HepG2 (cell line): Measurements from ENCODE around the gene SLC25A25. TPM values are rescaled to one million over a fixed set of nuclear protein-coding genes. Genes with fewer than 3 reads are reported as not detected.

Experiments used
- ATF2 ChIP-seq: sonication (generic); formaldehyde crosslinking; IDR thresholded peaks from 2 replicates; pipeline ENCODE4 v1.4.0; 2020; ENCODE audit warnings: missing genetic modification reagents
- CCDC6 ChIP-seq: sonication (generic); formaldehyde crosslinking; IDR thresholded peaks from 2 replicates; pipeline ENCODE4 v1.8.1; 2022; ENCODE audit warnings: mild to moderate bottlenecking, missing genetic modification reagents, moderate library complexity
- DZIP1 ChIP-seq: sonication (generic); formaldehyde crosslinking; IDR thresholded peaks from 2 replicates; pipeline ENCODE4 v1.5.0; 2020; ENCODE audit warnings: mild to moderate bottlenecking, missing genetic modification reagents
- ELF3 ChIP-seq: IDR thresholded peaks from 2 replicates; pipeline ENCODE4 v1.6.1; 2016; ENCODE audit warnings: missing genetic modification reagents, missing compliant biosample characterization
- ELK4 ChIP-seq: sonication (generic); formaldehyde crosslinking; IDR thresholded peaks from 2 replicates; pipeline ENCODE4 v1.9.0; 2021; ENCODE audit warnings: missing genetic modification reagents, borderline replicate concordance
- ETV5 ChIP-seq: IDR thresholded peaks from 2 replicates; pipeline ENCODE4 v1.6.1; 2018; ENCODE audit warnings: missing biosample characterization, missing genetic modification reagents, inconsistent platforms, borderline replicate concordance
- FOXJ3 ChIP-seq: sonication (generic); formaldehyde crosslinking; IDR thresholded peaks from 2 replicates; pipeline ENCODE4 v1.4.0; 2020; ENCODE audit warnings: missing genetic modification reagents, mild to moderate bottlenecking, borderline replicate concordance
- GLI4 ChIP-seq: sonication (generic); formaldehyde crosslinking; IDR thresholded peaks from 2 replicates; pipeline ENCODE4 v1.5.1; 2020; ENCODE audit warnings: missing genetic modification reagents, mild to moderate bottlenecking, moderate library complexity, borderline replicate concordance
- HMG20A ChIP-seq: IDR thresholded peaks from 2 replicates; pipeline ENCODE4 v1.6.1; 2016; ENCODE audit warnings: borderline replicate concordance
- IKZF1 ChIP-seq: fragments of 450-650 bp; IDR thresholded peaks from 2 replicates; pipeline ENCODE4 v1.7.1; 2016
- KLF9 ChIP-seq: IDR thresholded peaks from 2 replicates; pipeline ENCODE4 v1.6.1; 2016; ENCODE audit warnings: low read depth
- MATR3 ChIP-seq: sonication (generic); formaldehyde crosslinking; IDR thresholded peaks from 2 replicates; pipeline ENCODE4 v1.4.0; 2020; ENCODE audit warnings: missing genetic modification reagents
- MTF1 ChIP-seq: sonication (generic); formaldehyde crosslinking; IDR thresholded peaks from 2 replicates; pipeline ENCODE4 v1.5.0; 2020; ENCODE audit warnings: missing genetic modification reagents
- NFATC3 ChIP-seq: sonication (generic); formaldehyde crosslinking; IDR thresholded peaks from 2 replicates; pipeline ENCODE4 v1.5.1; 2020; ENCODE audit warnings: mild to moderate bottlenecking, missing genetic modification reagents
- YEATS2 ChIP-seq: sonication (generic); formaldehyde crosslinking; IDR thresholded peaks from 2 replicates; pipeline ENCODE4 v1.4.0; 2020; ENCODE audit warnings: missing genetic modification reagents, borderline replicate concordance
- ZBTB43 ChIP-seq: sonication (generic); formaldehyde crosslinking; conservative IDR thresholded peaks from 2 replicates; pipeline ENCODE4 v1.4.0; 2020; ENCODE audit warnings: missing genetic modification reagents
- ZFP90 ChIP-seq: sonication (generic); formaldehyde crosslinking; IDR thresholded peaks from 2 replicates; pipeline ENCODE4 v1.8.0; 2022; ENCODE audit warnings: missing genetic modification reagents, mild to moderate bottlenecking, inconsistent platforms, borderline replicate concordance
- ZMYM4 ChIP-seq: sonication (generic); formaldehyde crosslinking; IDR thresholded peaks from 2 replicates; pipeline ENCODE4 v1.8.1; 2023; ENCODE audit warnings: mild to moderate bottlenecking, missing genetic modification reagents
- ZNF563 ChIP-seq: sonication (generic); formaldehyde crosslinking; IDR thresholded peaks from 2 replicates; pipeline ENCODE4 v1.8.0; 2022; ENCODE audit warnings: mild to moderate bottlenecking, moderate library complexity, missing genetic modification reagents
- ZNF737 ChIP-seq: sonication (generic); formaldehyde crosslinking; IDR thresholded peaks from 2 replicates; pipeline ENCODE4 v1.5.0; 2020; ENCODE audit warnings: missing genetic modification reagents, mild to moderate bottlenecking, borderline replicate concordance
- ZNF777 ChIP-seq: sonication (generic); formaldehyde crosslinking; IDR thresholded peaks from 2 replicates; pipeline ENCODE4 v1.4.0; 2020; ENCODE audit warnings: missing genetic modification reagents
- ZNF800 ChIP-seq: sonication (generic); formaldehyde crosslinking; IDR thresholded peaks from 2 replicates; pipeline ENCODE4 v1.4.0; 2020; ENCODE audit warnings: missing genetic modification reagents
- polyA plus RNA-seq, 8 experiments: library from polyadenylated mRNA; depleted of rRNA in 3 of 8; stranded (reverse) in 7 of 8; unstranded in 1 of 8; fragments of >200 nt; fragmentation: Illumina TruSeq in 4 of 8; extraction: Trizol in 4 of 8; gene quantifications; 2 replicates each; pipeline versions ENCODE4 v1.2.1 to v1.2.3, GENCODE V29; 2011 to 2016; ENCODE audit warnings: low read depth in 4 of 8, missing spikeins in 1 of 8, mixed read lengths in 1 of 8; ENCODE audit not compliant: insufficient read depth in 1 of 8
- total RNA-seq, 5 experiments: library from RNA; depleted of rRNA; stranded (reverse); fragments of >200 nt; fragmentation: Illumina TruSeq; extraction: Trizol; gene quantifications; 2 replicates each; pipeline ENCODE4 v1.2.3, GENCODE V29; 2016; ENCODE audit warnings: low read depth in 1 of 5

Gene SLC25A25
- total and polyA plus RNA-seq, 2 of the 13 experiments (the other 11 are each of a cell fraction or from before 2014, with no cell fraction given) = 10.5 to 24.8 TPM

- TF ChIP-seq KLF9 (CRISPR knock-in tag) = no peak
- TF ChIP-seq ETV5 (CRISPR knock-in tag) = 0 out of 2 replicates have a peak, but pooled peaks have one; percentile 15
- no peak for TF ChIP-seq ELK4
- TF ChIP-seq ELF3 (CRISPR knock-in tag) = 0 out of 2 replicates have a peak, but pooled peaks have one; percentile 10
- no peak for TF ChIP-seq NFATC3 (CRISPR knock-in tag)
- peak; percentile 26; the same call in 1 of the 2 replicates for TF ChIP-seq ZMYM4 (CRISPR knock-in tag)
- TF ChIP-seq ZFP90 (CRISPR knock-in tag) = no peak
- TF ChIP-seq YEATS2 (CRISPR knock-in tag) = peak; percentile 18; the same call in 1 of the 2 replicates
- no peak for TF ChIP-seq ZNF563 (CRISPR knock-in tag)
- TF ChIP-seq ZNF800 = no peak
- TF ChIP-seq ATF2 (CRISPR knock-in tag) = no peak
- TF ChIP-seq ZBTB43 = no peak
- TF ChIP-seq MTF1 (CRISPR knock-in tag) = no peak
- no peak for TF ChIP-seq DZIP1 (CRISPR knock-in tag)
- TF ChIP-seq FOXJ3 = no peak
- peak; percentile 39; the same call in 1 of the 2 replicates for TF ChIP-seq GLI4 (CRISPR knock-in tag)
- no peak for TF ChIP-seq ZNF737 (CRISPR knock-in tag)
- no peak for TF ChIP-seq MATR3 (CRISPR knock-in tag)
- no peak for TF ChIP-seq ZNF777 (CRISPR knock-in tag)
- no peak for TF ChIP-seq IKZF1
- TF ChIP-seq CCDC6 (CRISPR knock-in tag) = no peak
- TF ChIP-seq HMG20A (CRISPR knock-in tag) = no peak
Observed at GRCh38 chr9:128056887-128057723, 10.9 kb upstream of the SLC25A25 start (continued).
